HG02981 (cell line): ENCODE data around the gene CDK11A.
"Not testable (repeated sequence)": the region's sequence is repeated elsewhere in the genome, so short reads cannot be mapped to it uniquely, and the experiment has no call there.

Experiments
- ATAC-seq: cut with Tn5 transposase; IDR thresholded peaks from one replicate; pipeline ENCODE4 v1.9.1; 2021; ENCODE audit warnings: mild to moderate bottlenecking, moderate library complexity; ENCODE audit not compliant: unreplicated experiment

The CDK11A gene

GRCh38 chr1:1726088-1726487 lies 1.9 kb upstream of the CDK11A start:
- not testable (repeated sequence) for ATAC-seq

GRCh38 chr1:1721201-1721600 lies 3.0 kb downstream of the CDK11A start:
- no peak for ATAC-seq

GRCh38 chr1:1715109-1715883 lies 8.9 kb downstream of the CDK11A start:
- not testable (repeated sequence) for ATAC-seq

- ATAC-seq: not testable (repeated sequence)
Measured at GRCh38 chr1:1707897-1708296, 16.3 kb downstream of the CDK11A start.

GRCh38 chr1:1707241-1707640 lies 16.9 kb downstream of the CDK11A start:
- not testable (repeated sequence) for ATAC-seq

GRCh38 chr1:1705623-1706022 lies 18.5 kb downstream of the CDK11A start:
- ATAC-seq: not testable (repeated sequence)

- not testable (repeated sequence) for ATAC-seq
Measured at GRCh38 chr1:1704284-1704957, 19.7 kb downstream of the CDK11A start.

GRCh38 chr1:1703796-1704195 lies 20.4 kb downstream of the CDK11A start:
- ATAC-seq: no peak

- ATAC-seq: not testable (repeated sequence)
Measured at GRCh38 chr1:1702506-1702905, 21.7 kb downstream of the CDK11A start.

- ATAC-seq: not testable (repeated sequence)
Measured at GRCh38 chr1:1700557-1700956, 23.6 kb downstream of the CDK11A start.

- not testable (repeated sequence) for ATAC-seq
Measured at GRCh38 chr1:1700067-1700466, 24.1 kb downstream of the CDK11A start.

- ATAC-seq: not testable (repeated sequence)
Measured at GRCh38 chr1:1699061-1699460, 25.1 kb downstream of the CDK11A start.

- ATAC-seq: not testable (repeated sequence)
Measured at GRCh38 chr1:1697358-1698183, 26.6 kb downstream of the CDK11A start.

GRCh38 chr1:1696431-1697357 lies 27.5 kb downstream of the CDK11A start:
- not testable (repeated sequence) for ATAC-seq

- peak; percentile 66 for ATAC-seq
Measured at GRCh38 chr1:1692714-1693647, 31.2 kb downstream of the CDK11A start, which contains the start of gene SLC35E2B. Gene SLC35E2B, minus strand, starts transcription at chr1:1692795. Its CDS starts 16,096 bp downstream, at chr1:1676699.

GRCh38 chr1:1692324-1692713 lies 31.8 kb downstream of the CDK11A start:
- ATAC-seq: not testable (repeated sequence)

GRCh38 chr1:1691443-1691842 lies 32.7 kb downstream of the CDK11A start:
- not testable (repeated sequence) for ATAC-seq

- ATAC-seq: not testable (repeated sequence)
Measured at GRCh38 chr1:1689526-1689925, 34.6 kb downstream of the CDK11A start.

GRCh38 chr1:1687846-1688245 lies 36.3 kb downstream of the CDK11A start:
- no peak for ATAC-seq
